GM10266 (cell line): ENCODE data around the gene OTUB2.
A peak's percentile ranks its signal among the peaks of the same experiment; 100 is the strongest.

Source experiments
- DNase-seq: peaks from one replicate; pipeline ENCODE4 v3.0.0; 2012; ENCODE audit errors: extremely low spot score
- CTCF ChIP-seq: IDR thresholded peaks from 2 replicates; pipeline ENCODE4 v1.5.1; 2012; ENCODE audit warnings: mild to moderate bottlenecking, low read depth; ENCODE audit not compliant: control insufficient read depth, insufficient read depth; ENCODE audit errors: missing control alignments

OTUB2 gene

GRCh38 chr14:94036313-94037167 is 10.4 kb downstream of the OTUB2 start:
- peak; percentile 79 for DNase-seq
- peak; percentile 80 for TF ChIP-seq CTCF

GRCh38 chr14:94037954-94038353 is 11.8 kb downstream of the OTUB2 start:
- no peak for TF ChIP-seq CTCF
- no peak for DNase-seq

GRCh38 chr14:94038510-94038909 is 12.4 kb downstream of the OTUB2 start:
- DNase-seq: no peak
- no peak for TF ChIP-seq CTCF

- no peak for TF ChIP-seq CTCF
- DNase-seq: no peak
Observed at GRCh38 chr14:94038921-94039629, 12.9 kb downstream of the OTUB2 start.

- no peak for DNase-seq
- TF ChIP-seq CTCF: no peak
Observed at GRCh38 chr14:94040247-94040646, 14.1 kb downstream of the OTUB2 start.

- TF ChIP-seq CTCF: no peak
- DNase-seq: no peak
Observed at GRCh38 chr14:94040796-94041195, 14.7 kb downstream of the OTUB2 start.
